WERI-Rb-1 (cell line): ENCODE data around the gene PLA2G4E.

Source experiments
- DNase-seq: peaks from one replicate; pipeline ENCODE4 v3.0.0-alpha.2; 2020
- H3K27ac ChIP-seq: fragments of 250-450 bp; sonication (Bioruptor Pico); 2 replicates; pipeline ENCODE4 v1.5.1; 2020; ENCODE audit warnings: mild to moderate bottlenecking, moderate library complexity
- H3K27me3 ChIP-seq: fragments of 250-450 bp; sonication (Bioruptor Pico); 2 replicates; pipeline ENCODE4 v1.5.1; 2021; ENCODE audit warnings: mild to moderate bottlenecking, low read depth, moderate library complexity; ENCODE audit not compliant: insufficient read depth, severe bottlenecking
- H3K36me3 ChIP-seq: fragments of 250-450 bp; sonication (Bioruptor Pico); 2 replicates; pipeline ENCODE4 v1.5.1; 2020; ENCODE audit warnings: mild to moderate bottlenecking, moderate library complexity
- H3K4me3 ChIP-seq: 2 replicates; pipeline ENCODE4 v1.5.1; 2011; ENCODE audit warnings: low read depth, mild to moderate bottlenecking, control low read depth, low read length
- H3K9me3 ChIP-seq: fragments of 250-450 bp; sonication (Bioruptor Pico); 2 replicates; pipeline ENCODE4 v1.5.1; 2021; ENCODE audit warnings: mild to moderate bottlenecking, moderate library complexity; ENCODE audit not compliant: severe bottlenecking
- CTCF ChIP-seq: IDR thresholded peaks from 2 replicates; pipeline ENCODE4 v1.5.1; 2011; ENCODE audit warnings: low read depth, mild to moderate bottlenecking, control low read depth, inconsistent platforms, low read length

Gene PLA2G4E

GRCh38 chr15:42012928-42013482 lies 7.8 kb downstream of the PLA2G4E start:
- Histone ChIP-seq H3K4me3 (no peak overlapping the region), H3K27me3 (no peaks in the 10 kb centered on the region), H3K9me3 (no peaks in the 10 kb centered on the region), H3K36me3 (no peaks in the 10 kb centered on the region), H3K27ac (no peak overlapping the region)
- DNase-seq = no peak
- no peak for TF ChIP-seq CTCF

- H3K27me3 ChIP-seq = no peaks in the 10 kb centered on the region
- no peaks in the 10 kb centered on the region for H3K36me3 ChIP-seq
- no peak overlapping the region for H3K4me3 ChIP-seq
- no peak overlapping the region for H3K27ac ChIP-seq
- no peaks in the 10 kb centered on the region for H3K9me3 ChIP-seq
- TF ChIP-seq CTCF = no peak
- no peak for DNase-seq
Observed at GRCh38 chr15:42012241-42012640, 8.6 kb downstream of the PLA2G4E start.

- Histone ChIP-seq H3K27me3 (no peaks in the 10 kb centered on the region), H3K9me3 (no peaks in the 10 kb centered on the region), H3K4me3 (no peak overlapping the region), H3K27ac (no peak overlapping the region), H3K36me3 (no peaks in the 10 kb centered on the region)
- TF ChIP-seq CTCF = no peak
- no peak for DNase-seq
Observed at GRCh38 chr15:42011074-42011473, 9.8 kb downstream of the PLA2G4E start.

- Histone ChIP-seq H3K36me3 (no peaks in the 10 kb centered on the region), H3K27me3 (no peaks in the 10 kb centered on the region), H3K27ac (no peak overlapping the region), H3K4me3 (no peak overlapping the region), H3K9me3 (no peaks in the 10 kb centered on the region)
- DNase-seq = no peak
- no peak for TF ChIP-seq CTCF
Observed at GRCh38 chr15:42010434-42010833, 10.4 kb downstream of the PLA2G4E start.

GRCh38 chr15:42009474-42009873 lies 11.4 kb downstream of the PLA2G4E start:
- H3K9me3 ChIP-seq = no peaks in the 10 kb centered on the region
- no peaks in the 10 kb centered on the region for H3K36me3 ChIP-seq
- no peak for DNase-seq
- H3K4me3 ChIP-seq = no peak overlapping the region
- no peak for TF ChIP-seq CTCF
- no peaks in the 10 kb centered on the region for H3K27me3 ChIP-seq
- no peak overlapping the region for H3K27ac ChIP-seq

- Histone ChIP-seq H3K27me3 (no peaks in the 10 kb centered on the region), H3K27ac (no peak overlapping the region), H3K36me3 (no peaks in the 10 kb centered on the region), H3K9me3 (no peaks in the 10 kb centered on the region), H3K4me3 (no peak overlapping the region)
- TF ChIP-seq CTCF = no peak
- no peak for DNase-seq
Observed at GRCh38 chr15:42009022-42009421, 11.8 kb downstream of the PLA2G4E start.
